Activated naive CD4-positive, alpha-beta T cell treated with anti-CD3 and anti-CD28 coated beads, Interleukin-2, amount 50 U/mL, for 24 hours (primary cell): Measurements from ENCODE around the gene ADGB.

Experiments used
- H3K27ac Mint-ChIP-seq: one replicate; pipeline ENCODE4 v1.8.0; 2021; ENCODE audit warnings: mild to moderate bottlenecking, mixed read lengths
- H3K27me3 Mint-ChIP-seq: one replicate; pipeline ENCODE4 v1.8.0; 2021; ENCODE audit warnings: mixed read lengths
- H3K36me3 Mint-ChIP-seq: one replicate; pipeline ENCODE4 v1.8.0; 2021; ENCODE audit warnings: mixed read lengths
- H3K4me1 Mint-ChIP-seq: one replicate; pipeline ENCODE4 v1.8.0; 2021; ENCODE audit warnings: mixed read lengths
- H3K4me3 Mint-ChIP-seq: one replicate; pipeline ENCODE4 v1.8.0; 2021; ENCODE audit warnings: mild to moderate bottlenecking, mixed read lengths
- H3K9me3 Mint-ChIP-seq: one replicate; pipeline ENCODE4 v1.8.0; 2021; ENCODE audit warnings: mixed read lengths

The ADGB gene

DNA sequence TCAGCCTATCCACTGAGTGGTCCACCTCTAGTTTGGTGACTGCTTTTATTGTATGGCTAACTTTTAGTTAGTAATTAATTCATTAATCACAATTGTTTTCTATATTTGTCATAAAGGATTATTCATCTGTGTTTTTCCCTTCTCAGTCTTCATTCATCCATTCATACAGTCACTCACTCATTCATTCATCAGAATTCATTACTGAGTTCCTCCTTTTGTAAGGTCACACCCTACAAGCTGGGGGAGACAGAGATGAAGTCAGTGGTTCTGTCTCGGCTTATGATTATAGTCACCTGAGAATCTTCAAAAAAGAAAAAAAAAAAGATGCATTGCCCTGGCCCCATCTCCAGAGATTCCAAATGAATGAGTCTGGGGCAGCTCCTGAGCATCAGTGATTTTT is 257.1 kb downstream of the ADGB start:
- Mint-ChIP-seq H3K27ac (no peak overlapping the region), H3K4me1 (peaks cover 7% of the 10 kb centered on the region), H3K4me3 (no peak overlapping the region), H3K36me3 (no peaks in the 10 kb centered on the region), H3K27me3 (peaks cover 2% of the 10 kb centered on the region), H3K9me3 (no peaks in the 10 kb centered on the region)

DNA sequence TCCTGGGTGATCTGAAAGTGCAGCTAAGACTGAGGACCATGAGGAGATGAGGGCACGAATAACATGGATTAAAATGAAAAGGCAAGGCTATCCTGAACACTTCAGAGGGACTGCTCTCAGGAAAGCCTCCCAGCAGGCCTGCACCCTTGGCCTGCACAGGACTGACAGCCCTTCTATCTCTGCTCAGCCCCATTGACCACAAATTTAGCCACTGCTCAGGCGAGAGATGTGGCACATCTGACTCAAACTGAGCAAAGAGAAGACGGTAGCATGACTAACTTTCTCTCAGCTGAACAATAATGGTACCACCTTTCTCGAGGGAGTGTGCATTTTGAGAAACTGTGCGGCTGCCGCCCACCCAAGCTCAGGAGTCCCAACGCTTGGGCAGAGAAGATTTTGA is 257.5 kb downstream of the ADGB start:
- no peak overlapping the region for H3K27ac Mint-ChIP-seq
- peaks cover 7% of the 10 kb centered on the region for H3K4me1 Mint-ChIP-seq
- no peaks in the 10 kb centered on the region for H3K9me3 Mint-ChIP-seq
- H3K4me3 Mint-ChIP-seq, result no peak overlapping the region
- H3K27me3 Mint-ChIP-seq, result peaks cover 2% of the 10 kb centered on the region
- H3K36me3 Mint-ChIP-seq, result no peaks in the 10 kb centered on the region

DNA sequence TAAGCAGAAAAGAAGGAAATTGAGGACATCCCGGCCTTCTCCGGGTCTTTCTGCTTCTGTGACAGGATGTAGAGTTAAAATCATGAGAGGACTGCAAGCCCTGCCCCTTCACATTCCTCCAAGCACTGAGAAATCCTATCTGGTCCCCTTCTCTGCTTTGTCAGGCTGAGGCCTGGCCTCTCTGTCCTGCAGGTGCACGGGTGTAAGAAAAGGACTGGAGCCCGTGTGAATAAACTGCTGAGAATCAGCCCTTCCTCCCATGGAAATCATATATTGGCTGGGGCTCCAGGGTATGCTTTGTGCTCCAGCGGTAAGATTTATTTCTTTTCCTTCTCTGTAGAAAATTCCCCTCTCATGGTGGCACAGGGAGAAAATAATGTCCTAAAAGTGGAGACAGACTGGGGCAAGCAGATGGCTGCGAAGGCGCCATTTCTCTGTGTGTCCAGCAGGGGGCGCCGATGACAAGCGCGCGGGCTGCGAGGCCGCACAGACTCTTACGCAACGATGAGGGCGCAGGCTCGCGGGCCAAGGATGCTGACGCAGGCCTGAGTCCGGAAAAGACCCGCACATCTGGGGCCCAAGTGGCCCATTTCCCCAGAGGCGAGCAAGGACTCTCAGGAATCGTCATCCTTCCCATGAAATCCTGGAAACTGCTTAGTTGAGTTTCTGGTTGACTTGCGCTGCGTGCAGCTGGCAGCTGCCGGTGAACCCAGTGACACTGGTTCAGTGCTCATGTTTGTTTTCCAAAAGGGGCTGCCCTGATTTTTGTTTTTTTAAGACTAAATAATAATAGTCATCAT is 258.6 kb downstream of the ADGB start:
- no peaks in the 10 kb centered on the region for H3K36me3 Mint-ChIP-seq
- no peak overlapping the region for H3K27ac Mint-ChIP-seq
- H3K4me3 Mint-ChIP-seq, result no peak overlapping the region
- H3K4me1 Mint-ChIP-seq, result peaks cover 7% of the 10 kb centered on the region
- H3K9me3 Mint-ChIP-seq, result no peaks in the 10 kb centered on the region
- H3K27me3 Mint-ChIP-seq, result peaks cover 2% of the 10 kb centered on the region

DNA sequence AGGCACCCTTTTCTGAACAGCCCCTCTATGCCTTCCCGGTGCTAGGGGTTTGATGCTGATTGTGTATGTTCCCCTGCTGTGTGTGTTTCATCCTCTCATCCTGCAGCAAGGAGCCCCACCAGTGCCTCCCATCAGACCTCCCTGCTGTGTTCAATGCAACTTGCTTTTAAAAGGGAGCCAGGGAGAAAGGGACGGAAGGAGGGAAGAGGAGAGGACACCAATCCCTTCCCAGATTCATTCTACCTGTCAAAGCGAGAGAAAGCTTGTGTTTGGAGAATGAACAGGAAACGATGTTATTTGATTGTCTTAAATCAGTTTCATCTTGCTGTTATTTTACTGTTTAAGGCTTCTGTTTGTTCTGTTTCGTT is 259.2 kb downstream of the ADGB start:
- no peak overlapping the region for H3K27ac Mint-ChIP-seq

DNA sequence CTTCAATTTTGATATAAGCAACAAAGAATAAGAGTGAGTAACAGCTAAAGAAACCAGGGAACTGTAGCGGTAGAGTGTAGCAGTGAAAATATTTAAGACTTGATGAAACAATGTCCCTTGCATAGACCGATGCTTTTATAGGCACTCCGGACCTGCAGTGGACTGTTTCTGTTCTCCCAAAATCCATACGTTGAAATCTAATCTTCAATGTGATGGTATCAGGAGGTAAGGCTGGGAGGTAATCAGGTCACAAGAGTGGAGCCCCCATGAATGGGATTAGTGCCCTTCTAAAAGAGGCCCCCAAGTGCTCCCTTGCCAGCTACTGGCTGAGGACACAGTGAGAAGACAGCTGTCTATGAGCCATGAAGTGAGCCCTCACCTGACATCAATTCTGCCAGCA is 260.4 kb downstream of the ADGB start:
- Mint-ChIP-seq H3K27ac (no peak overlapping the region), H3K9me3 (no peaks in the 10 kb centered on the region), H3K36me3 (no peaks in the 10 kb centered on the region), H3K4me1 (peaks cover 4% of the 10 kb centered on the region), H3K27me3 (peaks cover 2% of the 10 kb centered on the region), H3K4me3 (no peak overlapping the region)

More for the DNA sequence above, 259.2 kb downstream of the ADGB start:
- Mint-ChIP-seq H3K9me3 (no peaks in the 10 kb centered on the region), H3K36me3 (no peaks in the 10 kb centered on the region), H3K4me1 (peaks cover 4% of the 10 kb centered on the region), H3K4me3 (no peak overlapping the region), H3K27me3 (peaks cover 2% of the 10 kb centered on the region)

DNA sequence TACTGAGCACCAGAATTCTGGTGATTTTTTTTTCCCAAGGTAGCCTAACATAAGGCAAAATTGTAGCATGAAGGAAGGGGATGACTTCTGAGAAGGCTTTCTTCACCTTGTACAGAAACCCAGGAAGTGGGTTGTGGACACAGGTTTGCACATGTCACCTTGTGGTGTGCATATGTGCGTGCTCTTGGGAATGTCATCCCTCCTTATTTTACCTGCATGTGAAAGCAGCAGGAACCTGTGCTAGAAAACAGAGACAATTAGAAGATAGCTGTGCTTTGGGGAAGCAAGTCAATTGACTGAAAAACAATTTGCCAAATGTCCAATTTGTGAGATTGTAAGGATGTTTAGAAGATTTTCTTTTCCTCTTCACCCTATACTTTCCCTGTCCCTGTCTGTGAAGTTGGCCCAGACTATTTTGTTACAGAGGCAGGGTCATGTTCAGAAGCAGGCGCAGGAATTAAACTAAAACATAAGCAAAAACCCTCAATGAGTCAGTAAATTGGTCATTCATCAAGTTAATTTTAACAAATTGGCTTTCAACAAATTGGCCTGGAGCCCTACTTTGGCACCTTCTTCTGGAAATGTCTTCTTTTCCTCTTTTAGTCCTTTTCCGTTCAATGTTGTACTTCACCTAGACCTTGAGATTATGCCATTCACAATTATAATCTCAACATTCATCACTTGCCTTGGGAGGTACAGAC is 261.2 kb downstream of the ADGB start:
- H3K4me1 Mint-ChIP-seq, result peaks cover 4% of the 10 kb centered on the region
- H3K36me3 Mint-ChIP-seq, result no peaks in the 10 kb centered on the region
- no peaks in the 10 kb centered on the region for H3K9me3 Mint-ChIP-seq
- peaks cover 2% of the 10 kb centered on the region for H3K27me3 Mint-ChIP-seq
- no peak overlapping the region for H3K4me3 Mint-ChIP-seq
- no peak overlapping the region for H3K27ac Mint-ChIP-seq

DNA sequence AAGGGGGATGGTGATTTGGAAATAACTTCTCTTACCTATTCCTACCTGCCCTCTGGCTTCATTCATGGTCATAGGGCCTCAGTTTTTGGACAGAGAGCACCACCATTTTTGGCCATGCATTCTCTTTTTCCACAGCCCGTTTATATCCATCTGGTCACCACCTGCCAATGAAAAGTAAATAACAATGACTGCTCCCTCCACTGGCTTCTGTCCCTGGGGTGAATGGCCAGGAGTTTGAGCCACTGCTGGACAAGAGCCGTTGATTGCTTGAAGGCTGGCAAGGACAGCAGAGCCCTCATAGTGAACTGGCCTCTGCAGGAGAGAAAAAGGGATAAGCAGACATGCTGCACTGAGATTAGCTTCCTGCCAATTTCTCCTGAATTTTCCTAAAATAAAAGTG is 261.8 kb downstream of the ADGB start:
- Mint-ChIP-seq H3K27ac (no peak overlapping the region), H3K9me3 (no peaks in the 10 kb centered on the region), H3K4me3 (no peak overlapping the region), H3K36me3 (no peaks in the 10 kb centered on the region), H3K27me3 (peaks cover 2% of the 10 kb centered on the region), H3K4me1 (peaks cover 4% of the 10 kb centered on the region)

DNA sequence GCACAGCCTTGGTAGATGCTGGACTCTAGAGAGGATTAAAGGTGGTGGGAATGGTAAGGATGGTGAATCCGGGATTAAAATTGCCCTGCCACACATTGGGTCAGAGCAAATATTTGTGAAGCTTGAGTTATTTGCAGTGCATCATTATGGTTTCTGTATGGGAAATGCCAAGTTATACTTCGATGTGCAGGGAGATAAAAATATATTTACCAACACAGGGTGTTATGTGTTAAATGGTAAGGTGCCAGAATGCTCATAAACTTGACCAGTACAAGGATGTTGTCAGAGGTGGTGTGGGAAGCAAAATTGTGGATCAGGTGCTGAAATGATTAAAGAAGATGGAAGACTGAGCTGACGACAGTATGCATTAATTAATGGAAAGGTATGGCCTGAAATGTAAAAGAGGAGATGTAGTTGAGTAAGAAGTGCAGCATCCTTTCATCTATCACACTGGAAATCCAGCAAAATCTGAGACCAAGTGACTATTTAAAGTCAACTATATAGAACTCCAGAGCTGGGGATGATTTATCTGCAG is 262.3 kb downstream of the ADGB start:
- Mint-ChIP-seq H3K4me3 (no peak overlapping the region), H3K9me3 (no peaks in the 10 kb centered on the region), H3K27me3 (peaks cover 2% of the 10 kb centered on the region), H3K4me1 (peaks cover 4% of the 10 kb centered on the region), H3K27ac (no peak overlapping the region), H3K36me3 (no peaks in the 10 kb centered on the region)

DNA sequence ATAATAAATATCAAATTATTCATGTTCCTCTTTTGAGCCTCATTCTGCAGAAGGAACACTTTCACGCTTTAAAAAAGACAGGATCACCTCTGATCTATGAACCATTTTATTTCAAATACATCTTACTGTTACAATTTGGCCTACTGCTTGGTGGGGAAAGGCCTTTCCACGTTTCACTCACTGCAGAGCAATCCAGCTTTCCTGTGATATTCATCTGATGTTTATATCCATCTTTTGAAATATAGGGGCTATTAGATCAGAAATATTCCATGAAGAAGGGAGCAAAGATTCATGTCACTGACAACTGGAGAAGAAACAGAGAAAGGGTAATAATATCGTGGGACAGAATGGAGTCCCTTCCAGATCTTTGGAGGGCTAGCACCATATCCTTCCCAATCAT is 262.9 kb downstream of the ADGB start:
- Mint-ChIP-seq H3K4me3 (no peak overlapping the region), H3K27ac (no peak overlapping the region), H3K4me1 (peaks cover 4% of the 10 kb centered on the region), H3K9me3 (no peaks in the 10 kb centered on the region), H3K36me3 (no peaks in the 10 kb centered on the region), H3K27me3 (peaks cover 2% of the 10 kb centered on the region)

DNA sequence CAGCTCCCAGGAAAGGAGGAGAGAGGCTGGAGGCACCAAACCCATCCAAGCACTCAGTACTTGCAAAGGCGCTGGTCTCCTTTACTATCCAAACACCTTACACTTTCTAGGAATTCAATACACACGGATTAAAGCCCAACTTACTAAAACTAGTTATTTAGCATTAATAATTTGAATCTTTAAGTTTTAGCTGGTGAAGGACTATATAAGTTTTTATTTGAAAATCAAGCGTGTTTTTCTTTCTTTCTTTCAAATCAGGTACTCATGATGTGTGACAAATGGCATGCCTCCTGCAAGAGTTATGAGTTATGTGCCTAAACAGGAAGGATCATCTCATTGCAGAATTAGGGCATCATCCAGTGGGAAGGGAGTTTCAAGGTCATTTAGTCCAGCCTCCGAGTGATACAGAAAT is 263.7 kb downstream of the ADGB start:
- H3K36me3 Mint-ChIP-seq, result no peaks in the 10 kb centered on the region
- peaks cover 4% of the 10 kb centered on the region for H3K4me1 Mint-ChIP-seq
- no peaks in the 10 kb centered on the region for H3K9me3 Mint-ChIP-seq
- H3K4me3 Mint-ChIP-seq, result no peak overlapping the region
- H3K27me3 Mint-ChIP-seq, result no peaks in the 10 kb centered on the region
- no peak overlapping the region for H3K27ac Mint-ChIP-seq

DNA sequence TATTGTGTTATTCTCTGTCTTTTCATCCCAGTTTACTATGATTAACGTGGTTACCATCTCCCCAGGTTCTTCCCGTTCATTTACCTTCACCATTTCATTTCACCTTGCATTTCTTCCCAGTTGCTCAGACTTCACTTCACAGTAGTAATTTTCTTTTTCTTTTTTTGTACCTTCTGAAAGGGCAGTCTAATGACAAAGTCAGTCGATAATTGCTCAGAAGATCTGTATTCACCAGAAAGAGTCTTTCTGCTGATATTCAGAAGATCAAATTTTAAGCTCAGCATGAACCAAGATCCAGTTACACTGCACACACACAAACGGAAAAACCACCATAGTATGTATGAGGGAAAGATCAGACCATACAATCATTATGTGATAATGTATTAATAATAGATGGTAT is 265.5 kb downstream of the ADGB start:
- Mint-ChIP-seq H3K4me1 (no peaks in the 10 kb centered on the region), H3K36me3 (no peaks in the 10 kb centered on the region), H3K9me3 (no peaks in the 10 kb centered on the region), H3K4me3 (no peak overlapping the region), H3K27ac (no peak overlapping the region), H3K27me3 (no peaks in the 10 kb centered on the region)

DNA sequence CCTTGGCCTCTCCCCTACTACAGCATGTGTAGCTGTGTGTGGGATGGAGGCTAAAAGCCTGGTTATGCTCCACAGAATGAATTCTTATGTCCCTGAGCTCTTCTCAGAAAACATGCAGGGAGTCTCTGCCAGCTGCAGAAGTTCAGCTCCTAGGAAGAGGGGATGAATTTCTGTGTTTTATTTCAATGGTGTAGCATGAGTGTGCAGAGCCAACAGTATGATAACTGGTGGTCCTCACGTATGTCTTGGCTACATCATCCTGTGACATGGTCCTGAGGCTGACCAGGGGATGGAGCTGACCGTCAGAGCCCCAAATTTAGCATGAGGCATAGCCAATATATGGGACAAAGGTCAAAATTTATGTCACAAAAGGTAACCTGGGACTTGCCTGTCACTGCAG is 266.1 kb downstream of the ADGB start:
- H3K27me3 Mint-ChIP-seq, result no peaks in the 10 kb centered on the region
- no peaks in the 10 kb centered on the region for H3K36me3 Mint-ChIP-seq
- no peak overlapping the region for H3K27ac Mint-ChIP-seq
- no peaks in the 10 kb centered on the region for H3K9me3 Mint-ChIP-seq
- no peaks in the 10 kb centered on the region for H3K4me1 Mint-ChIP-seq
- H3K4me3 Mint-ChIP-seq, result no peak overlapping the region
